ENCODE data around the gene PLEKHG3.
"Not testable (repeated sequence)": the region's sequence is repeated elsewhere in the genome, so short reads cannot be mapped to it uniquely, and the experiment has no call there.

PLEKHG3 gene

DNA sequence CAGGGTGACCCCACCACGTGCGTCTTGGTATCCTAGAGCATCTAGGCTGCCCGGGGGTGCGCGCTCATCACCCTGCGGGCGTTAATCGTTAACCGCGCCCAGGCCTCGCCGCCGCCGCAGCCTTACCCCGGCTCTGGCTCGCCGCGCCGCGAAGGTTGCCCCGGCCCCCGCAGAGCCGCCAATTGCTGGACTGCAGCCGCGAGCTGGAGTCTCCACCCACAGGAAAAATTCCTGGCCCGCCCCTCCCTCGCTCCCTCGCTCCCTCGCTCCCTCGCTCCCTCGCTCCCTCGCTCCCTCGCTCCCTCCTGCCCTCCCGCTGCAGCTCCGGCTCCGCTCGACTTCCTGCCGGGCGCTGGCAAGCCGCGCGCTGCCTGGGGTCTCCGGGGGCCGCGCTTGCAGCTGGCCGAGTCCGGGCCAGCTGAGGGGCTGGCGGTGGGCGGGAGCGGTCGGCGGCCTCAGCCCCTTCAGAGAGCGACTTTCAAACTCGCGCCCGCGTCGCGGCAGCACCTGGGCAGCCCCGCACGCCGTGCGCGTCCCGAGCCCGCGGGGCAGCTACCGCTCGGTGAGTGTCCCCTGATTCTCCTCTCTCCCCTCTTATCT is at the start of gene PLEKHG3:
TSS of gene PLEKHG3 (plus strand) at position 282 of the 600 bp plus-strand sequence. CDS start 23,208 bp downstream, outside the sequence.
- Histone ChIP-seq H3K4me1 (ENCODE audit: control insufficient read depth in 1 of 2, insufficient read depth in 2 of 2, low read length in 2 of 2) (peaks cover 58 to 64% of the 10 kb centered on the region in 2 donors), H3K36me3 (ENCODE audit: control insufficient read depth in 1 of 2, insufficient read depth in 2 of 2, low read length in 2 of 2) (no peaks in the 10 kb centered on the region), H3K4me3 (ENCODE audit: low read depth in 1 of 2, low read length in 2 of 2) (peak within 1 kb of the TSS; percentile 76 to 85), H3K27me3 (ENCODE audit: control insufficient read depth in 1 of 2, insufficient read depth in 2 of 2, low read length in 2 of 2) (no peaks in the 10 kb centered on the region), H3K9ac (ENCODE audit: low read depth in 1 of 2, low read length in 2 of 2) (peak within 1 kb of the TSS; percentile 73 to 82), H3K9me3 (ENCODE audit: control insufficient read depth in 1 of 2, low read length in 2 of 2) (no peaks in the 10 kb centered on the region), H3K27ac (ENCODE audit: low read depth, low read length) (peak within 1 kb of the TSS; percentile 82)

DNA sequence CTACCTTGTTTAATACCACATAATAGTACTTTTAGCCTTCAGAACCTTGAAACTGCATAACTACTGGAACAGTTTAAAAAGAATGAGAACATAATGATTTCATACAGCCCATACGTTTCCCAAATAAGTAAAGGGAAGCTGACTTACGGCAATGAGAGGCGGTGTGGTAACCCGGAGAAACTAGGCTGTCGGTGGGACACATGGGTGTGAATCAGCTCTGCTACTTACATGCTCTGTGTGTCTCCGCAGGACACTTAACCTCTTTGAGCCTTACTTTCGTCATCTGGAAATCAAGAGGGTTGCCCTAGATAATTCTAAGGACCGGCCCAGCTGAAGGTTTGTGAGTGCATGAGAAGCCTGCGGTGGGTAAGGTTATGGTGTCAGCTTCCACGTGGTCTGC is 49.3 kb upstream of the PLEKHG3 start:
- H3K9me3 ChIP-seq (ENCODE audit: control insufficient read depth in 1 of 2, low read length in 2 of 2), result no peaks in the 10 kb centered on the region
- H3K27me3 ChIP-seq (ENCODE audit: control insufficient read depth in 1 of 2, insufficient read depth in 2 of 2, low read length in 2 of 2), result no peaks in the 10 kb centered on the region
- H3K4me3 ChIP-seq (ENCODE audit: low read depth in 1 of 2, low read length in 2 of 2), result no peak overlapping the region
- H3K9ac ChIP-seq (ENCODE audit: low read depth in 1 of 2, low read length in 2 of 2), result no peak overlapping the region
- H3K36me3 ChIP-seq (ENCODE audit: control insufficient read depth in 1 of 2, insufficient read depth in 2 of 2, low read length in 2 of 2), result no peaks in the 10 kb centered on the region
- H3K27ac ChIP-seq (ENCODE audit: low read depth, low read length), result no peak overlapping the region
- H3K4me1 ChIP-seq (ENCODE audit: control insufficient read depth in 1 of 2, insufficient read depth in 2 of 2, low read length in 2 of 2), result peaks cover 0 to 7% of the 10 kb centered on the region in 2 donors

DNA sequence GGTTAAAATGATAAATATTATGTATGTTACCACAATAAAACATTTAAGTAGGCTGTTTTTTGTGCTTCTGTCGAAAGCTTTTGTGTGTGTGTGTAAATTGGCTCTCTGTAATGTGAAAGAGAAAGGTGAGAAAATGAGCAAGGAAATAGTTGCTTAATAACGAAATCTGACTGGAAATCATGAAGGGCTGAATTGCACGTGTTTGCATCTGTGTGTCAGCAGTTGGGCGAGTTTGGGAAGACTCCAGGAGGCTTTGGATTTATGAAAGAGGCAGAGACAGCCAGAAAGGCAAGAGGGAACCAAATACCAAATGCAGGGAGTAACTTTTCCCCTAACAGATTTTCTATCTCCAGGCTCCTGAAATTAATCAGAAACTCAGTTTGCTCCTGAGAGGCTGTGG is 47.2 kb upstream of the PLEKHG3 start:
- Histone ChIP-seq H3K27ac (ENCODE audit: low read depth, low read length) (no peak overlapping the region), H3K9me3 (ENCODE audit: control insufficient read depth in 1 of 2, low read length in 2 of 2) (no peaks in the 10 kb centered on the region), H3K4me3 (ENCODE audit: low read depth in 1 of 2, low read length in 2 of 2) (no peak overlapping the region), H3K27me3 (ENCODE audit: control insufficient read depth in 1 of 2, insufficient read depth in 2 of 2, low read length in 2 of 2) (no peaks in the 10 kb centered on the region), H3K36me3 (ENCODE audit: control insufficient read depth in 1 of 2, insufficient read depth in 2 of 2, low read length in 2 of 2) (no peaks in the 10 kb centered on the region), H3K4me1 (ENCODE audit: control insufficient read depth in 1 of 2, insufficient read depth in 2 of 2, low read length in 2 of 2) (peaks cover 0 to 7% of the 10 kb centered on the region in 2 donors), H3K9ac (ENCODE audit: low read depth in 1 of 2, low read length in 2 of 2) (no peak overlapping the region)

DNA sequence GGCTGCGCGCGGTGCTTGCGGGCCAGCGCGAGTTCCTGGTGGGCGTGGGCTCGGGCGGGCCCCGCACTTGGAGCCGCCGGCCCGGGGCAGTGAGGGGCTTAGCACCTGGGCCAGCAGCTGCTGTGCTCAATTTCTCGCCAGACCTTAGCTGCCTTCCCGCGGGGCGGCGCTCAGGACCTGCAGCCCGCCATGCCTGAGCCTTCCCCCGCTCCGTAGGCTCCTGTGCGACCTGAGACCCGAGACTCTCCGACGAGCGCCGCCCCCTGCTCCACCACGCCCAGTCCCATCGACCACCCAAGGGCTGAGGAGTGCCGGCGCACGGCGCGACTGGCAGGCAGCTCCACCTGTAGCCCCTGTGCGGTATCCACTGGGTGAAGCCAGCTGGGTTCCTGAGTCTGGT is 46.0 kb upstream of the PLEKHG3 start:
- H3K4me3 ChIP-seq (ENCODE audit: low read depth in 1 of 2, low read length in 2 of 2), result no peak overlapping the region
- no peaks in the 10 kb centered on the region for H3K36me3 ChIP-seq (ENCODE audit: control insufficient read depth in 1 of 2, insufficient read depth in 2 of 2, low read length in 2 of 2)
- no peak overlapping the region for H3K27ac ChIP-seq (ENCODE audit: low read depth, low read length)
- peaks cover 5 to 7% of the 10 kb centered on the region in 2 donors for H3K4me1 ChIP-seq (ENCODE audit: control insufficient read depth in 1 of 2, insufficient read depth in 2 of 2, low read length in 2 of 2)
- no peak overlapping the region for H3K9ac ChIP-seq (ENCODE audit: low read depth in 1 of 2, low read length in 2 of 2)
- no peaks in the 10 kb centered on the region for H3K9me3 ChIP-seq (ENCODE audit: control insufficient read depth in 1 of 2, low read length in 2 of 2)
- no peaks in the 10 kb centered on the region for H3K27me3 ChIP-seq (ENCODE audit: control insufficient read depth in 1 of 2, insufficient read depth in 2 of 2, low read length in 2 of 2)

DNA sequence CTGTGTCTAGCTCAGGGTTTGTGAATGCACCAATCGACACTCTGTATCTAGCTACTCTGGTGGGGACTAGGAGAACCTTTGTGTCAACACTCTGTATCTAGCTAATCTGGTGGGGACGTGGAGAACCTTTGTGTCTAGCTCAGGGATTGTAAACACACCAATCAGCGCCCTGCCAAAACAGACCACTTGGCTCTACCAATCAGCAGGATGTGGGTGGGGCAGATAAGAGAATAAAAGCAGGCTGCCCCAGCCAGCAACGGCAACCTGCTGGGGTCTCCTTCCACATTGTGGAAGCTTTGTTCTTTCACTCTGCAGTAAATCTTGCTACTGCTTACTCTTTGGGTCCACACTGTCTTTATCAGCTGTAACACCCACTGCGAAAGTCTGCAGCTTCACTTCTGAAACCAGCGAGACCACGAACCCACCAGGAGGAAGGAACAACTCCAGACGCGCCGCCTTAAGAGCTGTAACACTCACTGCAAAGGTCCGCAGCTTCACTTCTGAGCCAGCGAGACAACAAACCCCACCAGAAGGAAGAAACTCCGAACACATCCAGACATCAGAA is 45.4 kb upstream of the PLEKHG3 start:
- not testable (repeated sequence) for H3K36me3 ChIP-seq (ENCODE audit: control insufficient read depth in 1 of 2, insufficient read depth in 2 of 2, low read length in 2 of 2); H3K27me3 ChIP-seq (ENCODE audit: control insufficient read depth in 1 of 2, insufficient read depth in 2 of 2, low read length in 2 of 2); H3K27ac ChIP-seq (ENCODE audit: low read depth, low read length); H3K9ac ChIP-seq (ENCODE audit: low read depth in 1 of 2, low read length in 2 of 2); H3K4me1 ChIP-seq (ENCODE audit: control insufficient read depth in 1 of 2, insufficient read depth in 2 of 2, low read length in 2 of 2); H3K9me3 ChIP-seq (ENCODE audit: control insufficient read depth in 1 of 2, low read length in 2 of 2); H3K4me3 ChIP-seq (ENCODE audit: low read depth in 1 of 2, low read length in 2 of 2)

DNA sequence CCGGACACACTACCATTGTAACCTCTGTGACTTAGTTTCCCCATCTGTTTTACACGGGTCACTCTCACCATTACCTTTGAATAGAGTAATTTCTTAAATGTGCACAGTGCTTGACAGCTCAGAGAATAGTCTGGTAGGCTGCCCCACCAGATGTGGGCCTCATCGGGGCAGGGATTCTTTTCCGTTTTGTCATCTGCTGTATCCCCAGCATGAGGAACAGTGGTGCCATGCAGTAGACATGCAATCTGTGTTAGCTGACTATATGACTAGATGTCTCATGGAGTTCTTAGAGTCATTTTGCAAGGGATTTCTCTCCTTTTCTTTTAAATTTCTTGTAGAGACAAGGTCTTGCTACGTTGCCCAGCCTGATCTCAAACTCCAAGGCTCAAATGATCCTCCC is 44.9 kb upstream of the PLEKHG3 start:
- H3K9ac ChIP-seq (ENCODE audit: low read depth in 1 of 2, low read length in 2 of 2), result no peak overlapping the region
- no peaks in the 10 kb centered on the region for H3K9me3 ChIP-seq (ENCODE audit: control insufficient read depth in 1 of 2, low read length in 2 of 2)
- H3K4me3 ChIP-seq (ENCODE audit: low read depth in 1 of 2, low read length in 2 of 2), result no peak overlapping the region
- no peak overlapping the region for H3K27ac ChIP-seq (ENCODE audit: low read depth, low read length)
- H3K4me1 ChIP-seq (ENCODE audit: control insufficient read depth in 1 of 2, insufficient read depth in 2 of 2, low read length in 2 of 2), result peaks cover 3 to 7% of the 10 kb centered on the region in 2 donors
- no peaks in the 10 kb centered on the region for H3K27me3 ChIP-seq (ENCODE audit: control insufficient read depth in 1 of 2, insufficient read depth in 2 of 2, low read length in 2 of 2)
- no peaks in the 10 kb centered on the region for H3K36me3 ChIP-seq (ENCODE audit: control insufficient read depth in 1 of 2, insufficient read depth in 2 of 2, low read length in 2 of 2)

DNA sequence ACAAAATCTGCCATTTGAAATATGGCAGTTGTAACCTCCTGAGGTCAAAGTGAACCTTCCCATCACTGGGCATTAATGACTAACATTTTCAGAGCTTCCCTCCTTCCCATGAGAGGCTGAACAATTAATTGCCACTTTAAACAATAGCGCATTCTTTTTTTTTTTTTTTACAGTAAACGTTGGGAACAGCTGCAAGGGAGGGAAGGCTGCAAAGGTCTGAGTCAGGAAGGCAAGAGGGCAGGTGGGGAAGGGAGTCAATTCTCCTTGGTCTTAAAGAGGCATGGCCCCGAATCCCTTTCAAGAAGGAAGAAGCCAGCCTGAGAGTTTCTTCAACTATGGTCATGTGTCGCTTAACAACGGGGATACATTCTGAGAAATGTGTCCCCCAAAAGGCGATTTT is 41.0 kb upstream of the PLEKHG3 start:
- Histone ChIP-seq H3K9ac (ENCODE audit: low read depth in 1 of 2, low read length in 2 of 2) (no peak overlapping the region), H3K4me1 (ENCODE audit: control insufficient read depth in 1 of 2, insufficient read depth in 2 of 2, low read length in 2 of 2) (peaks cover 0 to 7% of the 10 kb centered on the region in 2 donors)

DNA sequence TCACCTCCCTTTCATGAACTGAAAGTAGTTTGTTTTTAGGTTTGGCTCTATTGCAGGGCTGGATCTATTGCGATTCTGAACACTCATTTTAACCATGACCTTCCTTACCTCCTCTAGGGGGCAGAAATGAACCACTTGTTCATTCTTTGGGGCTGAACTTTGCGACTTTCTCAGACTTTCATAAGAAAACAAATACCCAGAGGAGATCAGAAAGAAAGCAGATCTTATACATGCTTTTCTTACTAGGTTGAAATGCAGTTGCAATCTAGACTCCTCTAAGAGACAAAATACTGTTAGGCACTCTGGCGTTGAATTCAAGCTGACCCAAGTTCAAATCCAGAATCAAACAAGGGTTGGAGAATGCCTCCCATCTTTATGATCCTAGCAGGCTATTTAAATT is 32.6 kb upstream of the PLEKHG3 start:
- Histone ChIP-seq H3K27ac (ENCODE audit: low read depth, low read length) (no peak overlapping the region), H3K36me3 (ENCODE audit: control insufficient read depth in 1 of 2, insufficient read depth in 2 of 2, low read length in 2 of 2) (no peaks in the 10 kb centered on the region), H3K9me3 (ENCODE audit: control insufficient read depth in 1 of 2, low read length in 2 of 2) (no peaks in the 10 kb centered on the region), H3K4me3 (ENCODE audit: low read depth in 1 of 2, low read length in 2 of 2) (no peak overlapping the region), H3K9ac (ENCODE audit: low read depth in 1 of 2, low read length in 2 of 2) (no peak overlapping the region), H3K27me3 (ENCODE audit: control insufficient read depth in 1 of 2, insufficient read depth in 2 of 2, low read length in 2 of 2) (peaks cover 0 to 2% of the 10 kb centered on the region in 2 donors), H3K4me1 (ENCODE audit: control insufficient read depth in 1 of 2, insufficient read depth in 2 of 2, low read length in 2 of 2) (peaks cover 8 to 19% of the 10 kb centered on the region in 2 donors)

More for the DNA sequence above, 41.0 kb upstream of the PLEKHG3 start:
- no peaks in the 10 kb centered on the region for H3K36me3 ChIP-seq (ENCODE audit: control insufficient read depth in 1 of 2, insufficient read depth in 2 of 2, low read length in 2 of 2)
- H3K27ac ChIP-seq (ENCODE audit: low read depth, low read length), result no peak overlapping the region
- H3K4me3 ChIP-seq (ENCODE audit: low read depth in 1 of 2, low read length in 2 of 2), result no peak overlapping the region
- no peaks in the 10 kb centered on the region for H3K9me3 ChIP-seq (ENCODE audit: control insufficient read depth in 1 of 2, low read length in 2 of 2)
- no peaks in the 10 kb centered on the region for H3K27me3 ChIP-seq (ENCODE audit: control insufficient read depth in 1 of 2, insufficient read depth in 2 of 2, low read length in 2 of 2)

DNA sequence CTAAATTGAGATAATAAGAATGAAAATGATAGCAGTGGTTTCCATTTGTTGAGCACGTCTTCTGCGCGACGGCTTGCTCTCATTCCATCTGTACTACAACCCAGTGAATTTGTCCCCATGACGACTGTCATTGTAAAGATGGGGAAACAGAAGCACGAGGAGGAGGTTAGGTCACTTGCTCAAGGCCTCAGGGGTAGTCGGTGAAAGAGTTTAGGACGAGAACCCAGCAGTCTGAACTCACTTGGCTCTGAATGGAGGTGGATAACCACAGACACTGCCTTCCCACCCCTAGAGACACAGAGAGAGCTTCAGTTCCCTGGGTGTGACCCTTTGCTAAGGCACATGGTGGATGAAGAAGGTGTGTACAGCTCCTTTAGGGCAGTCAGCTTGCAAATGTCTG is 30.9 kb upstream of the PLEKHG3 start:
- peaks cover 8 to 19% of the 10 kb centered on the region in 2 donors for H3K4me1 ChIP-seq (ENCODE audit: control insufficient read depth in 1 of 2, insufficient read depth in 2 of 2, low read length in 2 of 2)
- no peak overlapping the region for H3K27ac ChIP-seq (ENCODE audit: low read depth, low read length)
- no peaks in the 10 kb centered on the region for H3K36me3 ChIP-seq (ENCODE audit: control insufficient read depth in 1 of 2, insufficient read depth in 2 of 2, low read length in 2 of 2)
- no peak overlapping the region for H3K9ac ChIP-seq (ENCODE audit: low read depth in 1 of 2, low read length in 2 of 2)
- H3K4me3 ChIP-seq (ENCODE audit: low read depth in 1 of 2, low read length in 2 of 2), result no peak overlapping the region
- H3K27me3 ChIP-seq (ENCODE audit: control insufficient read depth in 1 of 2, insufficient read depth in 2 of 2, low read length in 2 of 2), result peaks cover 0 to 5% of the 10 kb centered on the region in 2 donors
- no peaks in the 10 kb centered on the region for H3K9me3 ChIP-seq (ENCODE audit: control insufficient read depth in 1 of 2, low read length in 2 of 2)

DNA sequence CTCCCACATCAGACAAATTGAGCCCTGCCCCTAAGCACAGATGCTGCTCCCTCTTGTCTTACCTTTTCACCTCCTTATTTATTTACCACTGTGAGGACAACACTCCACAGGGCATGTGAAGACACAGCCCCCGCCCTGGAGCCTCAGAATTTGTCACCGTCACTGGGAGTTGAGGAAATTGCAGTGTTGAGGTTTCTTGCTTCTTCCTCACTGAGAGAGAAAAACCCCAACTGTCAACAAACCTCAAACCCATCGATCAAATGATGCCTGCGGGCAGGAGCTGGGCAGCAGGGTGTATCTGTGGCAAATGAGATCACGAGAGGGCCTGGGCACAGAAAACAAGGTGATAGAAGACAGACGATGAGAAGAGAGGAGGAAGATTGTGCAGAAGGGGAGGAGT is 30.5 kb upstream of the PLEKHG3 start:
- peaks cover 8 to 19% of the 10 kb centered on the region in 2 donors for H3K4me1 ChIP-seq (ENCODE audit: control insufficient read depth in 1 of 2, insufficient read depth in 2 of 2, low read length in 2 of 2)
- no peak overlapping the region for H3K27ac ChIP-seq (ENCODE audit: low read depth, low read length)
- H3K27me3 ChIP-seq (ENCODE audit: control insufficient read depth in 1 of 2, insufficient read depth in 2 of 2, low read length in 2 of 2), result peaks cover 0 to 5% of the 10 kb centered on the region in 2 donors
- no peaks in the 10 kb centered on the region for H3K9me3 ChIP-seq (ENCODE audit: control insufficient read depth in 1 of 2, low read length in 2 of 2)
- no peak overlapping the region for H3K9ac ChIP-seq (ENCODE audit: low read depth in 1 of 2, low read length in 2 of 2)
- no peaks in the 10 kb centered on the region for H3K36me3 ChIP-seq (ENCODE audit: control insufficient read depth in 1 of 2, insufficient read depth in 2 of 2, low read length in 2 of 2)
- H3K4me3 ChIP-seq (ENCODE audit: low read depth in 1 of 2, low read length in 2 of 2), result no peak overlapping the region

Measured in duodenal mucosa (tissue), 2 donors.